SK-N-SH treated with all-trans-retinoic acid at 6 μM for 48 hours (cell line): ENCODE results near the gene TRPM2.

Experiments used
- ATAC-seq: fragments of 200-7000 bp; cut with Tn5 transposase; 3 replicates; pipeline ENCODE4 v1.9.1; 2020; ENCODE audit warnings: mild to moderate bottlenecking, moderate library complexity
- ARNTL ChIP-seq: fragments of 450-650 bp; formaldehyde crosslinking; IDR thresholded peaks from 2 replicates; pipeline ENCODE4 v1.5.0; 2020; ENCODE audit warnings: low read depth, mild to moderate bottlenecking, moderate library complexity, borderline replicate concordance
- CSDC2 ChIP-seq: fragments of 250-450 bp; sonication (Bioruptor Pico); IDR thresholded peaks from 2 replicates; pipeline ENCODE4 v1.5.0; 2020; ENCODE audit warnings: mild to moderate bottlenecking, moderate library complexity
- ESRRG ChIP-seq: fragments of 250-450 bp; sonication (Bioruptor Pico); IDR thresholded peaks from 2 replicates; pipeline ENCODE4 v1.6.1; 2021; ENCODE audit warnings: mild to moderate bottlenecking
- GLIS3 ChIP-seq: fragments of 250-450 bp; sonication (Bioruptor Pico); IDR thresholded peaks from 2 replicates; pipeline ENCODE4 v1.5.0; 2020; ENCODE audit warnings: mild to moderate bottlenecking, moderate library complexity
- ISL1 ChIP-seq: fragments of 250-450 bp; sonication (Bioruptor Pico); IDR thresholded peaks from 2 replicates; pipeline ENCODE4 v2.1.2; 2022; ENCODE audit warnings: mild to moderate bottlenecking, moderate library complexity
- OSR1 ChIP-seq: fragments of 250-450 bp; sonication (Bioruptor Pico); IDR thresholded peaks from 2 replicates; pipeline ENCODE4 v1.8.0; 2022; ENCODE audit warnings: moderate library complexity, mild to moderate bottlenecking, inconsistent platforms
- PPARA ChIP-seq: fragments of 250-450 bp; sonication (Bioruptor Pico); IDR thresholded peaks from 2 replicates; pipeline ENCODE4 v1.5.0; 2020; ENCODE audit warnings: mild to moderate bottlenecking, borderline replicate concordance
- RARB ChIP-seq: fragments of 250-450 bp; sonication (Bioruptor Pico); IDR thresholded peaks from 2 replicates; pipeline ENCODE4 v1.8.0; 2021; ENCODE audit warnings: mild to moderate bottlenecking, moderate library complexity
- SNAI2 ChIP-seq: fragments of 250-450 bp; sonication (Bioruptor Pico); IDR thresholded peaks from 2 replicates; pipeline ENCODE4 v1.5.0; 2020; ENCODE audit warnings: mild to moderate bottlenecking, moderate library complexity
- TCF4 ChIP-seq: fragments of 250-450 bp; sonication (Bioruptor Pico); IDR thresholded peaks from 2 replicates; pipeline ENCODE4 v1.8.0; 2021; ENCODE audit warnings: mild to moderate bottlenecking, moderate library complexity, borderline replicate concordance
- TOX ChIP-seq: fragments of 250-450 bp; sonication (Bioruptor Pico); IDR thresholded peaks from 2 replicates; pipeline ENCODE4 v1.8.0; 2021; ENCODE audit warnings: mild to moderate bottlenecking, moderate library complexity, borderline replicate concordance
- ZC3H10 ChIP-seq: fragments of 250-450 bp; sonication (Bioruptor Pico); IDR thresholded peaks from 2 replicates; pipeline ENCODE4 v1.5.1; 2021; ENCODE audit warnings: mild to moderate bottlenecking, moderate library complexity
- ZFP3 ChIP-seq: fragments of 250-450 bp; sonication (Bioruptor Pico); IDR thresholded peaks from 2 replicates; pipeline ENCODE4 v1.5.0; 2020; ENCODE audit warnings: mild to moderate bottlenecking, moderate library complexity
- ZFP30 ChIP-seq: fragments of 450-650 bp; formaldehyde crosslinking; IDR thresholded peaks from 2 replicates; pipeline ENCODE4 v1.5.0; 2022; ENCODE audit warnings: mild to moderate bottlenecking, moderate library complexity
- ZNF565 ChIP-seq: fragments of 450-650 bp; formaldehyde crosslinking; conservative IDR thresholded peaks from 2 replicates; pipeline ENCODE4 v1.5.0; 2020; ENCODE audit warnings: low read depth, mild to moderate bottlenecking, moderate library complexity
- ZNF70 ChIP-seq: fragments of 450-650 bp; formaldehyde crosslinking; IDR thresholded peaks from 2 replicates; pipeline ENCODE4 v1.5.0; 2020; ENCODE audit warnings: mild to moderate bottlenecking, moderate library complexity
- ZNF8 ChIP-seq: fragments of 450-650 bp; formaldehyde crosslinking; IDR thresholded peaks from 2 replicates; pipeline ENCODE4 v1.5.0; 2020; ENCODE audit warnings: mild to moderate bottlenecking, moderate library complexity
- TF ChIP-seq, protein P1 (sequence below): fragments of 250-450 bp; sonication (Bioruptor Pico); IDR thresholded peaks from 2 replicates; pipeline ENCODE4 v1.5.1; 2021; ENCODE audit warnings: mild to moderate bottlenecking, moderate library complexity
- TF ChIP-seq, protein P2 (sequence below): fragments of 250-450 bp; sonication (Bioruptor Pico); IDR thresholded peaks from 2 replicates; pipeline ENCODE4 v1.5.0; 2020; ENCODE audit warnings: mild to moderate bottlenecking, moderate library complexity
- TF ChIP-seq, protein P3 (sequence below): fragments of 250-450 bp; sonication (Bioruptor Pico); IDR thresholded peaks from 2 replicates; pipeline ENCODE4 v1.8.0; 2021; ENCODE audit warnings: low read depth, mild to moderate bottlenecking, moderate library complexity, borderline replicate concordance

TRPM2 gene

DNA sequence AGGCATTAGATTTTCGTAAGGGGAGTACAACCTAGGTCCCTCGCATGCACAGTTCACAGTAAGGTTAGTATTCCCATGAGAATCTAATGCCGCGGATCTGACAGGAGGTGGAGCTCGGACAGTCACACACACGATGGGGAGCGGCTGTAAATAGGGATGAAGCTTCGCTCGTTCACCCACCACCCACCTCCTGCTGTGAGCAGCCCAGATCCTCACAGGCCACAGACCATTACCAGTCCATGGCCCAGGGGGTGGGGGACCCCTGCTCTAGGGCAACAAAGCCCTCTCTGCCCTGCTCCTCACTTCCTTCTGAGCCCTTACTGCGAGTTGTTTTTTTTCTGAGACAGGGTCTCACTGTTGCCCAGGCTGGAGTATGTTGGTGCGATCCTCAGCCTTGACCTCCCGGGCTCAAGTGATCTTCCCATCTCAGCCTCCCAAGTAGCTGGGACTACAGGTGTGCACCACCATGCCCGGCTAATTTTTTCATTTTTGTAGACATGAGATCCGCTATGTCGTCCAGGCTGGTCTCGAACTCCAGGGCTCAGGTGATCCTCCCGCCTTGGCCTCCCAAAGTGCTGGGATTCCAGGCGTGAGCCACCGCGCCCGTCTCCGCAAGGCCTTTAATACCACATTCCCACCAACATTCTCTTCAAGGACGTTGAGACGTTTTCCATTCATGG, 21.3 kb downstream of the TRPM2 start:
- no peak for ATAC-seq
- TF ChIP-seq, protein P1, sequence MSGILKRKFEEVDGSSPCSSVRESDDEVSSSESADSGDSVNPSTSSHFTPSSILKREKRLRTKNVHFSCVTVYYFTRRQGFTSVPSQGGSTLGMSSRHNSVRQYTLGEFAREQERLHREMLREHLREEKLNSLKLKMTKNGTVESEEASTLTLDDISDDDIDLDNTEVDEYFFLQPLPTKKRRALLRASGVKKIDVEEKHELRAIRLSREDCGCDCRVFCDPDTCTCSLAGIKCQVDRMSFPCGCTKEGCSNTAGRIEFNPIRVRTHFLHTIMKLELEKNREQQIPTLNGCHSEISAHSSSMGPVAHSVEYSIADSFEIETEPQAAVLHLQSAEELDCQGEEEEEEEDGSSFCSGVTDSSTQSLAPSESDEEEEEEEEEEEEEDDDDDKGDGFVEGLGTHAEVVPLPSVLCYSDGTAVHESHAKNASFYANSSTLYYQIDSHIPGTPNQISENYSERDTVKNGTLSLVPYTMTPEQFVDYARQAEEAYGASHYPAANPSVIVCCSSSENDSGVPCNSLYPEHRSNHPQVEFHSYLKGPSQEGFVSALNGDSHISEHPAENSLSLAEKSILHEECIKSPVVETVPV (CRISPR knock-in tag), result no peak
- TF ChIP-seq, protein P2, sequence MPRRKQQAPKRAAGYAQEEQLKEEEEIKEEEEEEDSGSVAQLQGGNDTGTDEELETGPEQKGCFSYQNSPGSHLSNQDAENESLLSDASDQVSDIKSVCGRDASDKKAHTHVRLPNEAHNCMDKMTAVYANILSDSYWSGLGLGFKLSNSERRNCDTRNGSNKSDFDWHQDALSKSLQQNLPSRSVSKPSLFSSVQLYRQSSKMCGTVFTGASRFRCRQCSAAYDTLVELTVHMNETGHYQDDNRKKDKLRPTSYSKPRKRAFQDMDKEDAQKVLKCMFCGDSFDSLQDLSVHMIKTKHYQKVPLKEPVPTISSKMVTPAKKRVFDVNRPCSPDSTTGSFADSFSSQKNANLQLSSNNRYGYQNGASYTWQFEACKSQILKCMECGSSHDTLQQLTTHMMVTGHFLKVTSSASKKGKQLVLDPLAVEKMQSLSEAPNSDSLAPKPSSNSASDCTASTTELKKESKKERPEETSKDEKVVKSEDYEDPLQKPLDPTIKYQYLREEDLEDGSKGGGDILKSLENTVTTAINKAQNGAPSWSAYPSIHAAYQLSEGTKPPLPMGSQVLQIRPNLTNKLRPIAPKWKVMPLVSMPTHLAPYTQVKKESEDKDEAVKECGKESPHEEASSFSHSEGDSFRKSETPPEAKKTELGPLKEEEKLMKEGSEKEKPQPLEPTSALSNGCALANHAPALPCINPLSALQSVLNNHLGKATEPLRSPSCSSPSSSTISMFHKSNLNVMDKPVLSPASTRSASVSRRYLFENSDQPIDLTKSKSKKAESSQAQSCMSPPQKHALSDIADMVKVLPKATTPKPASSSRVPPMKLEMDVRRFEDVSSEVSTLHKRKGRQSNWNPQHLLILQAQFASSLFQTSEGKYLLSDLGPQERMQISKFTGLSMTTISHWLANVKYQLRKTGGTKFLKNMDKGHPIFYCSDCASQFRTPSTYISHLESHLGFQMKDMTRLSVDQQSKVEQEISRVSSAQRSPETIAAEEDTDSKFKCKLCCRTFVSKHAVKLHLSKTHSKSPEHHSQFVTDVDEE (CRISPR knock-in tag), result no peak
- no peak for TF ChIP-seq GLIS3 (CRISPR knock-in tag)

DNA sequence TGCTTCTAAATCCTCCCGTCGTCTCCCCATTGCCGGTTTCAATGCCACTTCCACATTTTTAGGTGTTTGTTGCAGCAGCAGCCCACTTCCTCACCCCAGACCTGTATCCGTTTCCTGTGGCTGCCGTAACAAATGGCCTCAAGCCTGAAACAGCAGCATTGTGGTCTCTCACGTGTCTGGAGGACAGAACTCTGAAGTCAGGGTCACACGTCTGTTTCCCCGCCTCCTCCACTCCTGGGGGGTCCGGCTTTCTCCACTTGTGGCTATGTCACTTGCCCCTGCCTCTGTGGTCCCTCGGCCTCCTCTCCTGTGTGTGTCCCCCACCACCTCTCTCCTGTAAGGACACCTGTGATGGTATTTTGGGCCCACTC, 21.8 kb downstream of the TRPM2 start:
- TF ChIP-seq, protein P3, sequence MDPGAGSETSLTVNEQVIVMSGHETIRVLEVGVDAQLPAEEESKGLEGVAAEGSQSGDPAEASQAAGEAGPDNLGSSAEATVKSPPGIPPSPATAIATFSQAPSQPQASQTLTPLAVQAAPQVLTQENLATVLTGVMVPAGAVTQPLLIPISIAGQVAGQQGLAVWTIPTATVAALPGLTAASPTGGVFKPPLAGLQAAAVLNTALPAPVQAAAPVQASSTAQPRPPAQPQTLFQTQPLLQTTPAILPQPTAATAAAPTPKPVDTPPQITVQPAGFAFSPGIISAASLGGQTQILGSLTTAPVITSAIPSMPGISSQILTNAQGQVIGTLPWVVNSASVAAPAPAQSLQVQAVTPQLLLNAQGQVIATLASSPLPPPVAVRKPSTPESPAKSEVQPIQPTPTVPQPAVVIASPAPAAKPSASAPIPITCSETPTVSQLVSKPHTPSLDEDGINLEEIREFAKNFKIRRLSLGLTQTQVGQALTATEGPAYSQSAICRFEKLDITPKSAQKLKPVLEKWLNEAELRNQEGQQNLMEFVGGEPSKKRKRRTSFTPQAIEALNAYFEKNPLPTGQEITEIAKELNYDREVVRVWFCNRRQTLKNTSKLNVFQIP (CRISPR knock-in tag), result no peak
- TF ChIP-seq, protein P2 (CRISPR knock-in tag), result no peak
- no peak for TF ChIP-seq TOX (CRISPR knock-in tag)
- no peak for TF ChIP-seq OSR1 (CRISPR knock-in tag)
- TF ChIP-seq TCF4 (CRISPR knock-in tag), result no peak
- no peak for TF ChIP-seq ZFP30 (CRISPR knock-in tag)
- TF ChIP-seq ZFP3 (CRISPR knock-in tag), result no peak
- no peak for TF ChIP-seq ZNF565 (CRISPR knock-in tag)
- no peak for TF ChIP-seq PPARA
- TF ChIP-seq ZC3H10 (CRISPR knock-in tag), result no peak
- TF ChIP-seq RARB (CRISPR knock-in tag), result no peak
- ATAC-seq, result no peak

DNA sequence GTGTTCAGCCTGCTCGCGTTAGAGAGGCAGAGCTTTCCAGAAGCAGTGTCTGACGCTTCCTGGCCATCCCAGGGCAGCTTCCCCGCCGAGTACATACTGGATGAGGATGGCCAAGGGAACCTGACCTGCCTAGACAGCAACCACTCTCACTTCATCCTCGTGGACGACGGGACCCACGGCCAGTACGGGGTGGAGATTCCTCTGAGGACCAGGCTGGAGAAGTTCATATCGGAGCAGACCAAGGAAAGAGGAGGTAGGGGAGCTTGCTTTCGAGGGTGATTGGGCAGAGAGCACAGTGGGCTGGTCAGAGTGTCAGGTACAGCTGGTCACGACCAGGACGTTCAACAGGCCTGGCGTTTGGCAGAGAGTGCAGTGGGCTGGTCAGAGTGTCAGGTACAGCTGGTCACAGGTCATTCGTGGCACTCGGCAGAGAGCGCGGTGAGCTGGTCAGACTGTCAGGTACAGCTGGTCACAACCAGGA, 22.4 kb downstream of the TRPM2 start:
- no peak for ATAC-seq
- no peak for TF ChIP-seq OSR1 (CRISPR knock-in tag)
- TF ChIP-seq, all 23 proteins: peak for 0

DNA sequence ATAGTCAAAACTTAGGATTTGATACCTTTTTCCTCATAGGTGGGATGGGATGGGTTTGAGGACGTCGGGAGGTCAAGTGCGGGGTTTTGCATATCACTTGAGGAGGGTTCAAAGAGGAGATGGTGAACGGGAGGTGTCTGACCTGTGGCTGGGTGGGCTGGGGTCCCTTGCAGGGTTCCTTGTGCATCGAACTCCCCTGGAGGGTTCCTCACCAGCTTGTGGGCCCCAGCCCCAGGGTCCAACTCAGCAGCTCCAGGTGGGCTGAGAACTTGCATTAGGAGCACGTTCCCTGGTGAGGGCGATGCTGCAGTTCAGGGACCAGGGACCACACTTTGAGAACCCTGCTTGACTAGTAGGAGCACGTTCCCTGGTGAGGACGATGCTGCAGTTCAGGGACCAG, 23.2 kb downstream of the TRPM2 start:
- no peak for ATAC-seq
- no peak for TF ChIP-seq ESRRG (CRISPR knock-in tag)
- TF ChIP-seq, protein P2 (CRISPR knock-in tag), result no peak
- TF ChIP-seq GLIS3 (CRISPR knock-in tag), result no peak
- no peak for TF ChIP-seq CSDC2 (CRISPR knock-in tag)
- TF ChIP-seq ZNF70, result no peak
- no peak for TF ChIP-seq ZNF8 (CRISPR knock-in tag)
- no peak for TF ChIP-seq RARB (CRISPR knock-in tag)
- TF ChIP-seq SNAI2, result no peak
- TF ChIP-seq, protein P1 (CRISPR knock-in tag), result no peak
- no peak for TF ChIP-seq ISL1 (CRISPR knock-in tag)
- no peak for TF ChIP-seq ZFP30 (CRISPR knock-in tag)
- TF ChIP-seq TCF4 (CRISPR knock-in tag), result no peak
- TF ChIP-seq, protein P3 (CRISPR knock-in tag), result no peak
- TF ChIP-seq ARNTL (CRISPR knock-in tag), result no peak
